KMS-11 (cell line): ENCODE measurements around the gene IFTAP.
A peak's percentile ranks its signal among the peaks of the same experiment; 100 is the strongest.

Experiments
- H2AFZ ChIP-seq: fragments of 200-600 bp; sonication (generic); 2 replicates; pipeline ENCODE4 v1.6.1; 2016; ENCODE audit warnings: antibody characterized with exemption, mixed run types, low read depth
- H3K27ac ChIP-seq: fragments of 200-600 bp; sonication (generic); 2 replicates; pipeline ENCODE4 v1.6.1; 2016; ENCODE audit warnings: mild to moderate bottlenecking, mixed run types
- H3K27me3 ChIP-seq: fragments of 200-600 bp; sonication (generic); 2 replicates; pipeline ENCODE4 v1.6.1; 2017; ENCODE audit warnings: mild to moderate bottlenecking, low read depth, mixed run types, moderate library complexity; ENCODE audit not compliant: insufficient read depth
- H3K36me3 ChIP-seq: fragments of 200-600 bp; sonication (generic); 2 replicates; pipeline ENCODE4 v1.6.1; 2017; ENCODE audit warnings: mild to moderate bottlenecking, mixed run types; ENCODE audit not compliant: insufficient read depth
- H3K4me1 ChIP-seq: fragments of 200-600 bp; sonication (generic); 2 replicates; pipeline ENCODE4 v1.6.1; 2016; ENCODE audit warnings: mild to moderate bottlenecking, low read depth, mixed run types; ENCODE audit not compliant: poor library complexity, severe bottlenecking
- H3K4me2 ChIP-seq: fragments of 200-600 bp; sonication (generic); 2 replicates; pipeline ENCODE4 v1.7.0; 2016; ENCODE audit warnings: mild to moderate bottlenecking, mixed run types
- H3K4me3 ChIP-seq: fragments of 200-600 bp; sonication (generic); IDR thresholded peaks from 2 replicates; pipeline ENCODE4 v1.6.1; 2017; ENCODE audit warnings: low read depth, low read length, mixed read lengths; ENCODE audit not compliant: insufficient read depth
- H3K79me2 ChIP-seq: fragments of 200-600 bp; sonication (generic); 2 replicates; pipeline ENCODE4 v1.6.1; 2016; ENCODE audit warnings: low read depth, mixed run types; ENCODE audit not compliant: insufficient read depth
- H3K9ac ChIP-seq: fragments of 200-600 bp; sonication (generic); 2 replicates; pipeline ENCODE4 v1.6.1; 2016; ENCODE audit warnings: mild to moderate bottlenecking, mixed run types
- H4K20me1 ChIP-seq: fragments of 200-600 bp; sonication (generic); 2 replicates; pipeline ENCODE4 v1.6.1; 2016; ENCODE audit warnings: mild to moderate bottlenecking, mixed run types; ENCODE audit not compliant: insufficient read depth
- TF ChIP-seq, protein P1 (sequence below): fragments of 200-600 bp; sonication (generic); conservative IDR thresholded peaks from 2 replicates; pipeline ENCODE4 v1.6.1; 2017; ENCODE audit warnings: low read depth, mild to moderate bottlenecking, antibody characterized with exemption, low read length, moderate library complexity, mixed read lengths

Gene IFTAP

DNA sequence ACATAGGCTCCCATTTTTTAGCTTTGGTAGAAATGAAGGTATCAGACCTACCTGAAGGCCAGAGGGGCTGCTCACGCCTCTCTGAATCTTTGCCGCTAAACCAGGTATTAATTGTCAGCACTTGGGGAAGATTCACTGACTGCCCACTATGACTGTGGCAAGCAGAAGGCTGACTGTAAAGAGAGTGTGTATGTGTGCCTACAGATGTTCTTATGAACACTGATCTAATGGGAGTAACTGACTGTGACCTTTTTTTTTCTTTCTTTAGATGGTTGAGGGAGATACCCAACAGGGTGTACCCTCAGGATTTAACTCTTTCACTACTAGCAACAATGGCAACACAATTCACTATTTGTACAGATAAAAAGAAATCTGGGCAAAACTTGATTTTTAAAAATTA lies 3.7 kb downstream of the IFTAP start, which contains the start of gene RAG2:
Gene RAG2, minus strand, starts transcription at position 186 of the 400 bp plus-strand sequence. CDS start 4,068 bp downstream, outside the sequence.
- no peaks in the 10 kb centered on the region for H3K79me2 ChIP-seq
- H4K20me1 ChIP-seq = no peaks in the 10 kb centered on the region
- H3K4me1 ChIP-seq = peaks cover 20% of the 10 kb centered on the region
- H3K4me2 ChIP-seq = no peak within 1 kb of the TSS
- no peak within 1 kb of the TSS for H2AFZ ChIP-seq
- H3K27ac ChIP-seq = no peak within 1 kb of the TSS
- no peak within 1 kb of the TSS for H3K4me3 ChIP-seq
- TF ChIP-seq, protein P1, sequence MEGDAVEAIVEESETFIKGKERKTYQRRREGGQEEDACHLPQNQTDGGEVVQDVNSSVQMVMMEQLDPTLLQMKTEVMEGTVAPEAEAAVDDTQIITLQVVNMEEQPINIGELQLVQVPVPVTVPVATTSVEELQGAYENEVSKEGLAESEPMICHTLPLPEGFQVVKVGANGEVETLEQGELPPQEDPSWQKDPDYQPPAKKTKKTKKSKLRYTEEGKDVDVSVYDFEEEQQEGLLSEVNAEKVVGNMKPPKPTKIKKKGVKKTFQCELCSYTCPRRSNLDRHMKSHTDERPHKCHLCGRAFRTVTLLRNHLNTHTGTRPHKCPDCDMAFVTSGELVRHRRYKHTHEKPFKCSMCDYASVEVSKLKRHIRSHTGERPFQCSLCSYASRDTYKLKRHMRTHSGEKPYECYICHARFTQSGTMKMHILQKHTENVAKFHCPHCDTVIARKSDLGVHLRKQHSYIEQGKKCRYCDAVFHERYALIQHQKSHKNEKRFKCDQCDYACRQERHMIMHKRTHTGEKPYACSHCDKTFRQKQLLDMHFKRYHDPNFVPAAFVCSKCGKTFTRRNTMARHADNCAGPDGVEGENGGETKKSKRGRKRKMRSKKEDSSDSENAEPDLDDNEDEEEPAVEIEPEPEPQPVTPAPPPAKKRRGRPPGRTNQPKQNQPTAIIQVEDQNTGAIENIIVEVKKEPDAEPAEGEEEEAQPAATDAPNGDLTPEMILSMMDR = no peak
- H3K9ac ChIP-seq = no peak within 1 kb of the TSS
- H3K36me3 ChIP-seq = no peaks in the 10 kb centered on the region
- no peaks in the 10 kb centered on the region for H3K27me3 ChIP-seq

DNA sequence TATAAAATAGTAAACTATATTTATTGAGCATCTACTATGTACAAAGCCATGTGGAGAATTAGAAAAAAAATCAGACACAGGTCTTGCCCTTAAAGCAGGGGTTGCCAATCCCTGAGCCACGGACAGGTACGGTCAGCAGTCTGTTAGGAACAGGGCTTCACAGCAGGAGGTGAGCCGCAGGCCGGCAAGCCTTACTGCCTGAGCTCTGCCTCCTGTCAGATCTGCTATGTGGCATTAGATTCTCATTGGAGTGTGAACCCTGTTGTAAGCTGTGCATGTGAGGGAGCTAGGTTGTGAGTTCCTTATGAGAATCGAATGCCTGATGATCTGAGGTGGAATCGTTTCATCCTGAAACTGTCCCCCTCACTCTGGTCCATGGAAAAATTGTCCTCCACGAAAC lies 5.9 kb downstream of the IFTAP start:
- Histone ChIP-seq H3K9ac (no peak overlapping the region), H3K36me3 (no peaks in the 10 kb centered on the region), H2AFZ (no peak overlapping the region), H3K4me3 (no peak overlapping the region), H4K20me1 (no peaks in the 10 kb centered on the region), H3K27ac (no peak overlapping the region), H3K27me3 (no peaks in the 10 kb centered on the region), H3K4me2 (no peak overlapping the region), H3K79me2 (no peaks in the 10 kb centered on the region), H3K4me1 (peaks cover 41% of the 10 kb centered on the region)
- TF ChIP-seq, protein P1 = no peak

DNA sequence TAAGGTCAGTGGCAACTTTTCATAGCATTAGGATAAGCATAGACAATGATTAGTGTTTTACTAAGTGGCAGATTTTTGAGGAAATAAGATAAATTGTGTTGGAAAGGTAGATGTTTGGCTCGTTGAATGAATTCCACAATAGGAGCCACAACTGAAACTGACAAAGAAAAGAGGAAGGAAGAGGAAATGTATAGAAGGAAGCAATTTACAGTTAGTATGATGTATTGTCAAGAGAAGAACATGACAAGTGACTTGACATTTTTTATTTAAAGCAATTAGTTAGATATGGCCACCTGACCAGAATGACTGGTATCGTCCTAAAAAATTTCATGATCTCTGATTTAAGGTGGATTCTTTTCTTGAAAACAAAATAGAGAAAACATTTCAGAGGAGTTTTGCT lies 6.9 kb downstream of the IFTAP start:
- H3K4me2 ChIP-seq = no peak overlapping the region
- no peak overlapping the region for H2AFZ ChIP-seq
- H3K4me1 ChIP-seq = peaks cover 51% of the 10 kb centered on the region
- H3K9ac ChIP-seq = no peak overlapping the region
- no peak overlapping the region for H3K4me3 ChIP-seq
- TF ChIP-seq, protein P1 = no peak
- no peaks in the 10 kb centered on the region for H3K79me2 ChIP-seq
- no peaks in the 10 kb centered on the region for H3K36me3 ChIP-seq
- no peak overlapping the region for H3K27ac ChIP-seq
- H3K27me3 ChIP-seq = no peaks in the 10 kb centered on the region
- H4K20me1 ChIP-seq = no peaks in the 10 kb centered on the region

DNA sequence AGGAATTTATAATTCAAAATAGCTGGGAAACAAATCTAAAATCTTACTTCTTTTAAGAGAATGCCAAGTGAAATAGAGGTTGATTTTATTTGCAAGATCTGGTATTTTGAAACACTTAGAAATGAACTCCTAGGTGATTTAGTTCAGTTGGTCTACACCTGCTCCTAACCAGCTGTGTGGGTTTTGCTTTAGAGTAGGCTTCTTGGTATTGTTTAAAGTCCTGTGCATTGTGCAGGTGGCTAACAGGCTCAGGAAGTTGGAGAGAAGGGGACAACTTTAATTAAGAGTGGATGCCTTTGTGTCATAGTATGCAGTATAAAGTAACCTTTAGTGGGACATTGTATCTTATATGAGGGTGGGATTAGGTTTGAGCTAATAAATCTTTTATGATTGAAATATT lies 7.8 kb downstream of the IFTAP start:
- peak overlapping the region; percentile 45 for H3K4me2 ChIP-seq

More for the DNA sequence above, 7.8 kb downstream of the IFTAP start:
- Histone ChIP-seq H3K36me3 (no peaks in the 10 kb centered on the region), H4K20me1 (no peaks in the 10 kb centered on the region), H3K27me3 (no peaks in the 10 kb centered on the region), H3K79me2 (no peaks in the 10 kb centered on the region), H2AFZ (no peak overlapping the region), H3K9ac (no peak overlapping the region), H3K4me1 (peaks cover 61% of the 10 kb centered on the region), H3K27ac (no peak overlapping the region; the same call in 1 of the 2 replicates), H3K4me3 (no peak overlapping the region)
- TF ChIP-seq, protein P1 = no peak
